ENCODE measurements around the gene AGPAT3. TPM values are rescaled to one million over a fixed set of nuclear protein-coding genes. Genes with fewer than 3 reads are reported as not detected.

Gene AGPAT3
- total RNA-seq, 6 donors from 2014 or later, result 55.0 to 102 (median 70.0) TPM

- no peaks in the 10 kb centered on the region for H3K27me3 ChIP-seq
- no peak overlapping the region for H3K27ac ChIP-seq
- no peak for ATAC-seq (ENCODE audit: low FRiP score in 2 of 2)
- peaks cover 3 to 22% (median 15%) of the 10 kb centered on the region in 4 donors for H3K36me3 ChIP-seq
- H3K4me1 ChIP-seq, result no peaks in the 10 kb centered on the region
- H3K4me3 ChIP-seq, result no peak overlapping the region
- no peak for DNase-seq
- TF ChIP-seq CTCF (IDR thresholded peaks at IDR 0.05) (no peak), POLR2AphosphoS5 (IDR thresholded peaks at IDR 0.05) (no peak), POLR2A (IDR thresholded peaks at IDR 0.05) (no peak), EP300 (IDR thresholded peaks at IDR 0.05) (no peak)
- H3K9me3 ChIP-seq, result no peaks in the 10 kb centered on the region
- 77% methylated on average over 22 of the region's 22 CpGs for WGBS, 2 donors
Measured at GRCh38 chr21:43986544-43987451, 121.8 kb downstream of the AGPAT3 start.

- H3K4me3 ChIP-seq, result no peak overlapping the region
- no peak for ATAC-seq (ENCODE audit: low FRiP score in 2 of 2)
- no peaks in the 10 kb centered on the region for H3K9me3 ChIP-seq
- no peak for DNase-seq
- TF ChIP-seq CTCF (IDR thresholded peaks at IDR 0.05) (no peak), POLR2AphosphoS5 (IDR thresholded peaks at IDR 0.05) (no peak), POLR2A (IDR thresholded peaks at IDR 0.05) (no peak), EP300 (IDR thresholded peaks at IDR 0.05) (no peak)
- peaks cover 0 to 15% (median 8%) of the 10 kb centered on the region in 4 donors for H3K36me3 ChIP-seq
- WGBS, 2 donors, result 71 to 79% methylated on average over 6 of the region's 6 CpGs
- no peaks in the 10 kb centered on the region for H3K4me1 ChIP-seq
- H3K27me3 ChIP-seq, result no peaks in the 10 kb centered on the region
- H3K27ac ChIP-seq, result no peak overlapping the region
Measured at GRCh38 chr21:43987509-43987908, 122.5 kb downstream of the AGPAT3 start.

GRCh38 chr21:43988016-43988415, 123.0 kb downstream of the AGPAT3 start:
- Histone ChIP-seq H3K36me3 (peaks cover 0 to 10% (median 3%) of the 10 kb centered on the region in 4 donors), H3K4me3 (no peak overlapping the region), H3K27me3 (no peaks in the 10 kb centered on the region), H3K27ac (no peak overlapping the region), H3K4me1 (no peaks in the 10 kb centered on the region), H3K9me3 (no peaks in the 10 kb centered on the region)
- TF ChIP-seq POLR2AphosphoS5 (IDR thresholded peaks at IDR 0.05) (no peak), POLR2A (IDR thresholded peaks at IDR 0.05) (no peak), EP300 (IDR thresholded peaks at IDR 0.05) (no peak), CTCF (IDR thresholded peaks at IDR 0.05) (no peak)
- 88 to 89% methylated on average over 5 to 9 of the region's 9 CpGs for WGBS, 2 donors
- DNase-seq, result no peak
- ATAC-seq (ENCODE audit: low FRiP score in 2 of 2), result no peak

GRCh38 chr21:43988506-43989230, 123.6 kb downstream of the AGPAT3 start:
- Histone ChIP-seq H3K27me3 (no peaks in the 10 kb centered on the region), H3K36me3 (peaks cover 0 to 7% (median under 1%) of the 10 kb centered on the region in 4 donors), H3K4me1 (no peaks in the 10 kb centered on the region), H3K4me3 (no peak overlapping the region), H3K27ac (no peak overlapping the region), H3K9me3 (no peaks in the 10 kb centered on the region)
- 73 to 84% methylated on average over 8 to 23 of the region's 23 CpGs for WGBS, 2 donors
- TF ChIP-seq POLR2AphosphoS5 (IDR thresholded peaks at IDR 0.05) (no peak), EP300 (IDR thresholded peaks at IDR 0.05) (no peak), CTCF (IDR thresholded peaks at IDR 0.05) (no peak), POLR2A (IDR thresholded peaks at IDR 0.05) (no peak)
- peak in 1 of 2 donors; percentile 75 for DNase-seq
- ATAC-seq (ENCODE audit: low FRiP score in 2 of 2), result no peak

All from upper lobe of left lung (tissue), 6 donors.